Stimulated activated CD4-positive, alpha-beta T cell treated with anti-CD3 and anti-CD28 coated beads, Interleukin-4, amount 100 ng/mL, for 48 hours (primary cell): ENCODE results near the gene S100B.
"Not testable (repeated sequence)": the region's sequence is repeated elsewhere in the genome, so short reads cannot be mapped to it uniquely, and the experiment has no call there.

ENCODE experiments used
- DNase-seq, 2 donors: peaks; one replicate each; pipeline ENCODE4 v3.0.0-alpha.2; 2020; ENCODE audit warnings: low read depth in 2 of 2

Gene S100B

DNA sequence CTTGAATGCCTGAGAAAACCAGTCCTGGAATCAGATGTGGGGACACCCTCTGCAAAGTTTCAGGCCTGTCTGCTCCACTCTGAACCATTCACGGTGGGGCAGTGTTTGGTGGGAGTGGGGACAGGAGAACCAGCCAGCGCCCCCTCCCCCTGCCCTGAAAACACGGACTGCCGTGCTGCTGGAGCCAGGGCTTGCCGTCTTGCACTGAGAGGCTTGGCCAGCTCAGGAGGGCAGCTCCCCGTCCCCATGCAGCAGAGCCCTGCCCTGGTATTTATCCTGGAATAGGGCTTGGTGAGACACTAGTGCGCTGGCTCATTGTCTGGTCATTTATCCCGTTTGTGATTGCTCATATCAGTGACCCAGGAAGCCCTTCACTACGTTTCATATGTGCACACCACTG is 3.9 kb downstream of the S100B start:
- no peak for DNase-seq

DNA sequence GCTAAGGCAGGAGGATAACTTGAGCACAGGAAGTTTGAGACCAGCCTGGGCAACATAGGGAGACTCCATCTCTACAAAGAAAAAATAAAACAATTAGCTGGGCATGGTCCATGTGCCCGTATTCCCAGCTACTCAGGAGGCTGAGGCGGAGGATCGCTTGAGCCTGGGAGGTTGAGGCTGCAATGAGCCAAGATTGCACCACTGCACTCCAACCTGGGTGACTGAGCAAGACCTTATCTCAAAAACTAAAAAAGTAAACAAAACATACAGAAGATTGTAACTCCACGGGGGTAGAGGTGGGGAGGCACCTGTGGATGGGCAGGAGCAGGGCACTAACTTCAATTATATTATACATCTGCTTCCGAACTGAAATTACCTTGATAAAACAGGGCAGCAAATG is 4.6 kb downstream of the S100B start:
- no peak for DNase-seq

DNA sequence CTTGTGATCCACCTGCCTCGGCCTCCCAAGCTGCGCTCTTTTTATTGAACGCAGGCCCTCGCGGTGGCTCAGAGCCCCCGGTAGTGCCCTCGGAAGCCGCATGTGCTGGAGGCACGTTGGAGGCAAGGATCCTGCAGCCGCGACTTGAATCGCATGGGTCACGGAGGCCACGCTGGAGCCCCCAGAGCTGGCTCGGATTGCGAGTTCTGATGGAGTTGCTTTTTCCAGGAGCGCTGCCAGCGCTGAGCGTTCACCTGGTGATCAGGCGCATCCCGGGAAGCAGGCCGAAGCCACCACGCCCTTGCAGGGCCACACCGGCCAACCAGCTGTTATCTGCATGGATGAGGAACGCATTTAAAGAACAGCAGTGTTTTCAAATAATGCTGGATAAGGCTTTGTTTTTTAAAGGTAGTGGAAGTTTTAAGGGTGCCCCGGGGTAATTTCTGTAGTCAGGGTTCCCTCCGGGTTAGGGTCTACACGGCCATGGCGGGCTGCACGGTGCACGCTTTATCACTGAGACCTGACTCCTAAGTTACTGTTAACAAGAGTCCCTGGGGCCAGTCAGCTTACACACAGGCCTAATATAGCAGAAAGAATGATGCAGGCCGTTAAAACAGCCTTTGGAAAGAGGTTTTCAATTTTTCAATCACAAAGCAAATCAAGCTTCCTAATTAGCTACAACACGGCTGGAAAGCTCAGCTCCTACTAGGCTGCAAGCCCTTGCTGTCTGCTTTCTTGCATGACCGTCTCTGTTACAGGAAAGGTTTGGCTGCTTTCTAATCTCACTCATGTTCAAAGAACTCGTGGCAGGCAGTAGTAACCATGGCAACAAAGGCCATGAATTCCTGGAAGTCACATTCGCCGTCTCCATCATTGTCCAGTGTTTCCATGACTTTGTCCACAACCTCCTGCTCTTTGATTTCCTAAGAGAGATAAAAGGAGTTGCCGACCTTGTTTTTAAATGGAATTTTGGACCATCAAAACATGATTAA is 6.0 kb downstream of the S100B start:
- DNase-seq: no peak

DNA sequence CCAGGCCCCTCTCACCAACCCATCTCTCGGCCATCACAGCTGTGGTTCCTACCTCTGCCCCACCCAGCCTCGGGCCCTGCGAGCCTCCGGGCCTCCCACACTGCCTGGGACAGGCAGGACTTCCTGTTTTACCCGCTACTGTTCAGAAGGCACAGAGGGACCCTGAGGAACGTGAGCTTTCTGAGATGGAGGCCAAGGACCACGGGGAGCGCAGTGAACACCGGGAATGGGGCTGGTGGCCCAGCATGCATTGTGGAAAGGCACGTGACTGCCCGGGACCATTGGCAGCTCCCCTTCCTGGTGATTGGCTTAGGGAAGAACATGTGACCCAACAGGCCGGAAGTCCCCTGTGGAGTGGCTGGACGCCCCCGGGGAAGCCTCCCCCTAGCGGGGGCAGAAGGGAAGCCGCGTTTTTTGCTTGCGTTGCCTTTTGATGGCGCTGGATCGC is 7.0 kb downstream of the S100B start:
- no peak for DNase-seq

DNA sequence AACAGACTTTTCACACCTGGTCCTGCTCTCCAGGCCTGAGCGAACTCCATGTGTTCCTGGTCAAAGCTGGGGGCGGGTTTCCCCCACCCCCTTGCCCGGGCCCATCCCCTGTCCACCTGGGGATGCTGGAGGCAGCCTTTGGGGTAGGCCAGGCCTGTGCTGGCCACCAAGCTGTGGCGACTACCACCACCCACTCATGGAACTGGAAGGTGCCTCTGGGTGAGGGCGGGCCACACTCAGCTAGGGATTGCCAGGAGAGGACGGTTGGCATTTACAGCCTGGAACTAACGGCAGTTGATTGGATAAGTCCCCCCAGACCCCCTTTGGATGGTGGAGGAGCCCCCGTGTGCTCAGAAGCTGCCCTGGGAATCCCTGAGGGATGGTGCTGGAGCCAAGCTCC is 7.9 kb downstream of the S100B start:
- no peak for DNase-seq

DNA sequence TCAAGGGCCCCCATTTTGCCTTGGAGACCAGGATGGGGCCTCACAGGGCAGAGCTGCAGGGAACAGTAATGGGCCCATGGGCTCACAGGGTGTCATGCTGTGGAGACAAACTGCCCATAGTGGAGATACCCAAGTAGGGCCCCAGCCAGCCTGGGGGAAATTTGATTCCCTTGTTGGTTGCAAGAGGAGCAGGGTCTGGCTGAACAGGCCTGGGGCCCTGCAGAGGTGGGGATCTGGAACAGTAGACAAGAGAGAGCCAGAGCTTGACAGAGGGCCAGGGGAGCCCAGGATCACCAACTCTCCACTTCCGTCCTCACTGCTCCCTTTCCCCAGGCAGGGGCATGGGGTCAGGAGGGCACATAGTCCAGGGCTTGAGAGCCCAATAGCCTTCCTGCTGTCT is 8.7 kb downstream of the S100B start:
- DNase-seq: no peak

DNA sequence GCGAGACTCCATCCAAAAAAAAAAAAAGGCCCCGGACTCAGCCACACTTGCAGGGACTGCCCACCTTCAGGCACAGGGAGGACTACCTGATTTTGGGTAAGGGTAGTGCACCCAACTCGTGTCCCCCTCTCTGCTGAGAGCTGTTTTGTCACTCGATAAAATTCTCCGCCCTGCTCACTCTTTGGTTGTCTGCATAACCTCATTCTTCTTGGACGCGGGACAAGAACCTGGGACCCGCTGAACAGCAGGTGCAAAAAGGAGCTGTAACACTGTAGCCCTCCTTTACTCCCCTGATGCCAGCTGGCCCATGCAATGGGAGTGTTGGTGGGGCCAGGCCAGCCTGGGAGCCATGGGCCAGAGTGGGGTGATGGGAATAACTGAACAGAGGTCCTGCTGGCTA is 10.6 kb downstream of the S100B start:
- no peak for DNase-seq

DNA sequence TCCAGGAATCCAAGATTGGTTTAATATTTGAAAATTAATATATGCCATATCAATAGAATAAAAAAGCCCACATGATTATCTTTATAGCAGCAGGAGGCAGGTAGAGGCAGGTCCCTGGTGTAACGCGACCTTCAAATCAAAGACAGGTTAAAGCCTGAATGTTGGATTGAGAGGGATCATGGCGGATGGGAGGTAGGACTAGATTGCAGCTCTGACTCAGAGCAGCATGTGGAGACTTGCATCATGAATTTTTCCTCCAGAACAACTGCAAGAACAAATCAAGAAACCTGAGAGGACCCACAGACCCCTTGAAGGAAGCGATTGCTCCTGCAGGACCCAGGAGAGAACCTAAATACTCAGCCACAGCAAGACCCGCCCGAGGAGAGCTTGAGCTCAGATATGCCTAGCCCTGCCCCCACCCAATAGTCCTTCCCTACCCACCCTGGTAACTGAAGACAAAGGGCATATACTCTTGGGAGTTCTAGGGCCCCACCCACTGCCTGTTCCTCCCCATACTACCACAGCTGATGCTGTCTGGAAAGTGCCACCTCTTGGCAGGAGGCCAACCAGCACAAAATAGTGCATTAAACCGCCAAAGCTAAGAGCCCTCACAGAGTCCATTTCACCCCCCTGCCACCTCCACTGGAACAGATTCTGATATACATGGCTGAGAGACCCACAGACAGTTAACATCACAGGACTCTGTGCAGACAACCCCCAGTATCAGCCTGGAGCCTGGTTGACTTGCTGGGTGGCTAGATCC is 19.5 kb downstream of the S100B start:
- DNase-seq: no peak

DNA sequence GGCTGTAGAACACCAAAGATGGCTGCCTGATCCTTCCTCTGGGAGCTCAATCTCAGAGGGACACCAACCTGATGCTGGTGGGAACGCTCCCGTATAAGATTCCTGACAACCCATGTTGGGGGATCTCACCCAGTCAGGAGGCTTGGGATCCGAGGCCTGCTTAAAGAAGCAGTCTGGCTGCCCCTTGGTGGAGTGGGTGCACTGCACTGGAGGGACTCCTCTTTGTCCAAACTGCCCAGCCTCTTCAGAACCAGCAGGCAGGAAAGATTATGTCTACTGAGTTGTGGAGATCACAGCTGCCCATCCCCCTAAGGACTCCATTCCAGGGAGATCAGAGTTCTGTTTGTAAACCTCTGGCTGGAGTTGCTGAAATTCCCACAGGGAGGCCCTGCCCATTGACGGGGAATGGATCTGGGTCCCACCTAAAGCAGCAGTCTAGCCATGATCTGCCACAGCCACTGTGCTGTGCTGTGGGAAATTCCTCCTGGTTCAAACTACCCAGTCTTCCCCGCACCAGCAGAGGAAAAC is 23.0 kb downstream of the S100B start:
- DNase-seq: no peak

DNA sequence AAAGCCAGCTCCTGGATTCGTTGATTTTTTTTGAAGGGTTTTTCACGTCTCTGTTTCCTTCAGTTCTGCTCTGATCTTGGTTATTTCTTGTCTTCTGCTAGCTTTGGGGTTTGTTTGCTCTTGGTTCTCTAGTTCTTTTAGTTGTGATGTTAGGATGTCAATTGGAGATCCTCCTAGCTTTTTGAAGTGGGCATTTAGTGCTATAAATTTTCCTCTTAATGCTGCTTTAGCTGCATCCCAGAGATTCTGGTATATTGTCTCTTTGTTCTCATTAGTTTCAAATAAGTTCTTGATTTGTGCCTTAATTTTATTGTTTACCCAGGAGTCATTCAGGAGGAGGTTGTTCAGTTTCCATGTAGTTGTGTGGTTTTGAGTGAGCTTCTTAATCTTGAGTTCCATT is 25.5 kb downstream of the S100B start:
- not testable (repeated sequence) for DNase-seq

DNA sequence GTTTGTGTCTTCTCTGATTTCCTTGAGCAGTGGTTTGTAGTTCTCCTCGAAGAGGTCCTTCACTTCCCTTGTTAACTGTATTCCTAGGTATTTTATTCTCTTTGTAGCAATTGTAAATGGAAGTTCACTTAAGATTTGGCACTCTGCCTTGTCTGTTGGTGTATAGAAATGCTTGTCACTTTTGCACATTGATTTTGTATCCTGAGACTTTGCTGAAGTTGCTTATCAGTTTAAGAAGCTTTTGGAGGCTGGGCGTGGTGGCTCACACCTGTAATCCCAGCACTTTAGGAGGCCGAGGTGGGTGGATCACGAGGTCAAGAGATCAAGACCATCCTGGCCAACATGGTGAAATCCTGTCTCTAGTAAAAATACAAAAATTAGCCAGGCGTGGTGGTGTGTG is 27.1 kb downstream of the S100B start:
- not testable (repeated sequence) for DNase-seq

DNA sequence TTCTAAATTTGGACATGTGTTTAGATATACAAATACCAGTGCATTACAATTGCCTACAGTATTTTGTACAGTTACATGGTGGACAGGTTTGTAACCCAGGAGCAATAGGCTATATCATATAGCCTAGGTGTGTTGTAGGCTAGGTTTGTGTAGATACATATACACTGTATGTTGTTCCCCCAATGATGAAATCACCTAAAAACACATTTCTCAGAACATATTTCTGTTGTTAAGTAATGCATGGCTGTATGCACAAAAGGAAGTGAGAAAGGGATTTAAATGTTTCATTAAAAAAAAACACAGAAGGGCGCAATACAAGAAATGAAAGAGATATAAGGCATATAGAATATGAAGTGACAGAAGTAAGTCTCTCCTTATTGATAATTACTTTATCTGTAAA is 32.0 kb downstream of the S100B start:
- DNase-seq: no peak

DNA sequence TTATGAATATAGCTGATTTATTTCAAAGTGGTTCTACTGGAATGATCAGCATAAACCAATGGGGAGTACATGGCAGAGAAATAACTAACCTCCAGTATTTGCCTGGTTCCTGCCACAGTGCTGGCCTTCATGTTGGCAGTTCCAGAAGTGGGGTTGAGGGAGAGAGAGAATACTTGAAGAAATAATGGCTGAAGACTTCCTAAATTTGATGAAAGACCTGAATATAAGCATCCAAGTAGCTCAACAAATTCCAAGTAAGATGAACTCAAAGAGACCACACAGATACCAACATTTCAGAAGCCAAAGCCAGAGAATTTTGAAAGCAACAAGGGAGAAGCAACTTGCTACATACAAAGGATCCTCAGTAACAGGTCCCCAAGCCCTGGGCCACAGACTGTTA is 34.3 kb downstream of the S100B start:
- no peak for DNase-seq

DNA sequence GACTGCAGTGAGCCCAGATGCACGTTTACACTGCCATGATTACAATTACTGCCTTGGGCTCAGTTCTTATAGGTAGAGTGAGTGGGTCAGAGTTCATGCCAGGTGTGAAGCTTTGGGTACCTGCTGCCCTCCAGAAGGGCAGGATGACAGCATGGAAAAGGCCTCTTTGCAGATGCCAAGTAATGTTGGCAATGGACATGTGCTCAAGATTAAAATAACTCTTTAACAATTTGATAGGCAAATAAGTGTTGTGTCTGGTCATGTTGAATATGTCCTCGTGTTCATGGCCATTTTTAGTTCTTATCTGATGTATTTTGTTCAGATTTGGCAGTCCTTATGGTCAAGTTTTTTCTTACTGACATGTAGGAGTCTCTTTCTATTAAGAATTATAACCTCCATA is 34.8 kb downstream of the S100B start:
- no peak for DNase-seq

DNA sequence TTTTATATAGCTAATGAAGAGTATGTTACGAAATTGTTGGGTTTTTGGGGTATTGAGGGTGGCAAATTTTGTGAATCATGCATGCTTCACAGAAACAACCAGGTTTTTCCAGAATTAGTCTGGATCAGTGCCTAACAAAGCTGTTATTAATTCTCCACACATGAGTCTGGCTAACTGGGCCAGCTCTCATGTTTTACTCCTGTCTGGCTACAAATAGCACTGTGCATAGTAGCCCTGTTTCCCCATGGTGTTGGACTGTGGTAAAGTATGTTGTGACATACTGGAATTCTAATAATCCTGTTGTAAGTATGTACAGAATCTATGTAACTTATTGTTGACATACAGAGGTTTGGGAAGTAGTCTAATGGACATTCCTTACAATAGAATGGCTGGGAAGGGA is 35.8 kb downstream of the S100B start:
- no peak for DNase-seq

DNA sequence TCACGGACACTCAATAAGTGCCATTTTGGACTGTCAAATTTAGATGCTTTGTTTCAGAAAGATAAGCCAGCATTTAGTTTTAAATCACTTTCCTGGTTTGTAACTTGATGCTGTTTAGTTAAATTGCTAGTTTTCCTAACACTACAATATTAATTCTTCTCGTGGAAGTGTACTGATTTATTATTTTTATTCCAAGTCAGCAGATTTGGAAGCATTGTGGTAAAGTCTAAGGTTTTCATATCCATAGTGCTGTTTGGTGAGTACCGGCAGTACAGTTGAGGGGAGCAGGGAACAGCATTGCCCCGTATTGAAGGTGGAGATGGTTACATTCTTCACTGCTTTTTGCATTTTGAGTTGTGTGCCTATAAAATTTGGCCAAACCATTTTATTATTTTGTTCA is 36.3 kb downstream of the S100B start:
- no peak for DNase-seq

DNA sequence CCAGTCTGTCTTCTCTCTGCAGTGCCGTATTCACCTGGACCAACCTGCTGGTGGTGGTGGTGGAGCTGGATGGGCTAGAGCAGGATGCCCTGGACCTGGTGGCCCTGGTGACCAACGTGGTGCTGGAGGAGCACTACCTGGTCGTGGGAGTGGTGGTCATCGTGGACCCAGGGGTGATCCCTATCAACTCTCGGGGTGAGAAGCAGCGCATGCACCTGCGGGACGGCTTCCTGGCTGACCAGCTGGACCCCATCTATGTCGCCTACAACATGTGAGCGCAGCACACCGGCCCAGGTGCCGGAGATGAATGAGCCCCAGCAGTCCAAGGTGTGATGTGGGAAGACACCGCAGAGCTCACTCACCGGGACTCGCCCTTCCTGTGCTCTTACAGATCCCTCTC is 37.5 kb downstream of the S100B start:
- no peak for DNase-seq

DNA sequence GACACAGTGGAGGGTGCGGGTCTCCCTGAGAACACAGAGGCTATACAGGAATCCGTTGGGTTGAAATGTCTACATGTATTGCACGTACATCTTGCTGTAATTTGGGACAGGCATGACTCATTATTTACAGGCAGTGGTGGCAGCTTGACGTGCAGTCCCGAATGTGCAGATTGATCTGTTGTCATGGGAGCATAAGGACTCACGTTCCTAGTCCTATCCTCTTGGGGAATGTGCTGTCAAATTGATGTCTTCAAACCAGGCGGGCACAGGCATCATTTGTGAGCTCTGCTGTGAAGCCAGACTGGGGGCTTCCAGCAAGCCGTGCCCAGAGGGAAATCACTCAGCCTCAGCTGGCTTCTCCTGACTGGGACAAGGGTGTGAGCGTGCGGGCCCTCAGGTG is 40.5 kb downstream of the S100B start:
- no peak for DNase-seq

DNA sequence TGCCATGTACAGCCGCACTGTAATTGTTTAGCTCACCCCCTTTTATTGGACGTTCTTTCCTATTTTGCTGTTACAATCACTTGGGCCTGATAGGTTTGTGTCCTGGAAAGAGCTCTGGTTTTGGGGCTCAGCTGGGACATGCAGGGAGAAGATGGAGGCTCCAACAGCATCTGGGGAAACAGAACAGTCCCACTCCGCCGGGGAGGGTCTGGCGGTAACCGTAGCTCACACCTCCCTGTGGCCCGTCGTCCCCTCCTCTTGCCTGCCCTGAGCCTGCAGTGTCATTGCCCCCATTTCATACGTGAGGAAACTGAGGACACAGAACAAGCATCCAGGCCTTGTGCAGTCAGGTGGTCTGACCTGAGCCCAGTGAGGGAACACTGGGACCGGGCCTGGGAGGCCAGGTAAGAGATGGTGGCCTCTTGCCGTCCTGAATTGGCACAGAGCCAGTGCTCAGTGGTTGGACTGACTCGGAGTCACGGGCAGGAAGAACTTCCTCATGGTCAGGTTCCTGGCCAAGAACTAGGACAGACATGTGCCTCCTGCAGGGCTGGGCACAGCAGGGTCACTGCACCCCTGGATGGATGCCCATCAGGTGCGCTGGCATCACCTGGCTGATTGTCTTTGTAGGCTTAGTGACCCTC is 41.8 kb downstream of the S100B start:
- no peak for DNase-seq

DNA sequence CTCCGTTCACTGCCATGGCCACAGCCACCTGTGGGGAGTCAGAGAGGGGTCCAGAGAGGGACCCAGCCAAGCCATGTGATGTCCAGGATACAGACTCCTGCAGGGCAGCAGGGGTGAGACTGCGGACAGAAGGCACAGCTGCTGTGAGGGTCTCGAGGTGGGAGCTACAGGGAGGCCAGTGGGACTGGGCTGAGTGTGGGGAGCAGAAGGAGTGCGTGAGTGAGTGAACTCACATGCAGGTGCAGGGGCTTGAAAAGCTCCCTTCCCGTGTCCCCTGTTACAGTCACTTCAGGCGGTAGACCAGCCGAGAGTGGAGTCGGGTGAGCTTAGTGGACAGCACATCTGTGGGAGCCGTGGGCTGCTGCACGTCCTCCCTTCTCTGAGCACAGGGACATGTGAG is 42.4 kb downstream of the S100B start:
- DNase-seq: no peak

DNA sequence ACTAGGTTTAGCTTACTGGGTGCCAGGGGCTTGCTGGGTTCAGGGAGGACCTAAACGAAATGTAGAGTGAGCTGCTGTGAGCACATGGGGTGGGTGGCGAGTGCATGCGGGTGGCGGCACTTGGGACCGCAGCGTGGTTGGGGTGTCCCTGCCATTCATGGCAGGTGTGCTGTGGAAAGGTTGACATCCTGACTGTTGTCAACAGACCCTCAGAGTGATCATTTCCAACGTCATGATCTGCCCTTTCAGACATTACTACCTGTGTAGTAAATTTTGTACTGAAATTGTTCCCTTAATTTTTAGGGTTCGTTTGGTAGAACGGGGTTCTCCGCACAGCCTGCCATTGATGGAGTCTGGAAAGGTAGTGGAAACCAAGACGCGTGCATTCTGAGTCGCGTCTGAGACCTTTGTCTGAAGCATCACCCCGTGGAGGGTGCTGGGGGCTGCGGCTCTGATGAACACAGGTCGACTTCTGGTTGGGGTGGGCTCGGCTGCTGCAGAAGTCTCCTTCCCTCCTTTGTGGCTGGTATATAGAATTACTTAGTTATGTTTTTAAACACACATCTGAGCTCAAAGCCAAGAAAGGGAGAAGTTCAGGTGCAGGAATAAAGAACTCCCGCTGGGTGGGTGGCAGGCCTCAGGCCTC is 43.3 kb downstream of the S100B start:
- DNase-seq: no peak
